AG10803 (cell line): ENCODE results near the gene SLC4A9.
A peak's percentile ranks its signal among the peaks of the same experiment; 100 is the strongest.
"Not testable (repeated sequence)": the region's sequence is repeated elsewhere in the genome, so short reads cannot be mapped to it uniquely, and the experiment has no call there.

ENCODE experiments used
- DNase-seq: peaks from one replicate; pipeline ENCODE4 v3.0.0; 2010; ENCODE audit warnings: low read depth
- H3K4me3 ChIP-seq: 2 replicates; pipeline ENCODE4 v1.5.1; 2011; ENCODE audit warnings: mild to moderate bottlenecking, low read length, control low read depth
- TF ChIP-seq, protein P1 (sequence below): conservative IDR thresholded peaks from 2 replicates; pipeline ENCODE4 v1.5.1; 2011; ENCODE audit warnings: mild to moderate bottlenecking, low read length, control low read depth, inconsistent platforms

Gene SLC4A9

DNA sequence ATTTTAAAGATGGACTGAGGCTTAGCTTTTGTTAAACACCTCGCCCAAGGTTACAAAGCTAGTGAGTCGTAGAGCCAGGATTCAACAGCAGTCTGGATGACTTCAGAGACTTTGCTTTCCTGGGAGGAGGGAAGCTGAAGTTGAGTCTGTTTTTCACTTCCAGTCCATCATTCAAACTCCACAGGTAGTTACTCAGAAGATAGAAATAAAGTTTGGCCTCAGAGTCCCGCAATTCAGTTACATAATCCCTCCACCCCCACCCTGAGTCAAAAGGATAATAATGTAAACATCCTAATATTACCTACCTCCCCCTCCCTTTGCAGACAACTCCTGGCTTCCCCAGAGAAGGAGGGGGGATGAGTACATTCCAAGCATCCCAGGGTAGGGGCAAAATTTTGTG, 21.7 kb upstream of the SLC4A9 start:
- H3K4me3 ChIP-seq = no peak overlapping the region
- DNase-seq = peak; percentile 26
- TF ChIP-seq, protein P1, sequence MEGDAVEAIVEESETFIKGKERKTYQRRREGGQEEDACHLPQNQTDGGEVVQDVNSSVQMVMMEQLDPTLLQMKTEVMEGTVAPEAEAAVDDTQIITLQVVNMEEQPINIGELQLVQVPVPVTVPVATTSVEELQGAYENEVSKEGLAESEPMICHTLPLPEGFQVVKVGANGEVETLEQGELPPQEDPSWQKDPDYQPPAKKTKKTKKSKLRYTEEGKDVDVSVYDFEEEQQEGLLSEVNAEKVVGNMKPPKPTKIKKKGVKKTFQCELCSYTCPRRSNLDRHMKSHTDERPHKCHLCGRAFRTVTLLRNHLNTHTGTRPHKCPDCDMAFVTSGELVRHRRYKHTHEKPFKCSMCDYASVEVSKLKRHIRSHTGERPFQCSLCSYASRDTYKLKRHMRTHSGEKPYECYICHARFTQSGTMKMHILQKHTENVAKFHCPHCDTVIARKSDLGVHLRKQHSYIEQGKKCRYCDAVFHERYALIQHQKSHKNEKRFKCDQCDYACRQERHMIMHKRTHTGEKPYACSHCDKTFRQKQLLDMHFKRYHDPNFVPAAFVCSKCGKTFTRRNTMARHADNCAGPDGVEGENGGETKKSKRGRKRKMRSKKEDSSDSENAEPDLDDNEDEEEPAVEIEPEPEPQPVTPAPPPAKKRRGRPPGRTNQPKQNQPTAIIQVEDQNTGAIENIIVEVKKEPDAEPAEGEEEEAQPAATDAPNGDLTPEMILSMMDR = no peak

DNA sequence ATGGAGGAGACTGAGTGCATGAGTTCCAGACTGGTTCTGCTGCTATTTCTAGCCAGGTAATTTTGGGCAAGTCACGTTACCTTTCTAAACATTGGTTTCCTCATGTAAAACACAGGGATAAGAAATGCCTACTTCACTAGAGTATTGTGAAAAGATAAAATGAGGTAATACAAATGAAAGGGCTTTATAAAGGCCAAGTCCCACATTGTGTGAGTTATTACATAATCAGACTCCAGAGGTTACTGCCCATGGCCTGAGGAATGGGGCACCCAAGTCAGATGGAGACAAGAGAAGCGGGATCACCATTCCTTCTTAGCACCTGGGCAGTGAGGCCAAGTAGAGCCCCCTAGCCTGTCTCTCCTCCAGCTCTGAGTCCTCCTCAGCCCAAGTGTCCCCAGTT, 21.1 kb upstream of the SLC4A9 start:
- TF ChIP-seq, protein P1 = no peak
- no peak overlapping the region for H3K4me3 ChIP-seq
- DNase-seq = no peak

DNA sequence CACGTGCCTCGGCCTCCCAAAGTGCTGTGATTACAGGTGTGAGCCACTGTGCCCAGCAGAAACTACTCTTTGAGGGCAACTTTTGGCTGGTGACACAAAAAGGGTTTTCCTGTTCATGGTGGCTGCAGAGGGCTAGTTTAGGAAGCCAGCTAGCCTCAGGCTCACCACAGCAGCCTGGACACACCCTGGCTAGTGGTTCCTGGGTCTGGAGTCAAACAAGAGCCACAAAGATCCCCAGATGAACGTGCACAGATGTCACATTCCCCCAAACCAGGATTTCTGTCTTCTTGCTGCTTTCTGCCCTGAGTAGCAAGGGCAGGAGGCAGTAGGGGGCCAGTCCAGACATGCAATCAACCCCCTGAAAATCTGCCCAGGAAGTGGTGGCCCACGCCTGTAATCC, 20.4 kb upstream of the SLC4A9 start:
- TF ChIP-seq, protein P1 = no peak
- DNase-seq = no peak
- no peak overlapping the region for H3K4me3 ChIP-seq

DNA sequence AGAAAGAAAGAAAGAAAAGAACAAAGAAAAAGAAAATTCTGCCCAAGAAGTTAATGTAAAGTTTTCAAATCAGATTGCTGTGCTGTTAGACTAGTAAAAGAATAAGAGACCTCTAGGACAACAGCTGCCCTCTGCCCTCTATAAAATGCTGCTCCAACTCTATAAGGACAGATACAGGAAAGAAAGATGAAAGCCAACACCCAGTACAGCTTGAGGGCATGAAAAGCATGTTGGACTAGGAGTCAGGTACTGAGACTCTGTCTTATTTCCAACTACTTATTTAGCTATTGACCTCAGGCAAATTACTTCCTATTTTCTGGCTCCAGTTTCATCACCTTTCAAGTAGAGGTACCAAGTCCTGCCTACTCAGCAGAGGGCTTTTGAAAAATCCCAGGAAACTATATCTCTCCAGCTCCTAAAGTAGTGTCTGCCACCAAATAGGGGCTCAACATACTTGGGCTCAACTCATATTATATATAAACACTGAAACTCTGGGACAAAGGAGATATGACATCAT, 19.3 kb upstream of the SLC4A9 start:
- no peak for DNase-seq
- TF ChIP-seq, protein P1 = no peak
- no peak overlapping the region for H3K4me3 ChIP-seq

DNA sequence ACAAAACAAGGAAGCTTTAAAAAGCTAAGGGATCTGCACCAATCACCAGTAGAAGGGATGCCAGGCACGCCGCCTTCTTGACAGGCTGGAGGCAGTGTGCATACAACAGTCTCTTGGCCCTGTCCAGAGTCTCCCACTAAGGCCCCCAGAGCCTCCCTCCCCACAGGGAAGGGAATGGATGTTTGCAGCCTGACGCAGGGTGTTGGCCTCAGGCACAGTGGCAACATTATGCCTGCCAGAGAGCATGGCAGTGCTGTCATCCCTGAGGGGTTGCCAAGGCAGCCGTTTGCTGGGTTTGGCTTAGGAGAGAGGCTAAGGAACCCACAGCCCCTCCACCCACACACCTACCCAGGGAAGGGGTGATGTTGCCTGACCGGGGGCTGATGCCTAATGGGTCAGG, 18.4 kb upstream of the SLC4A9 start:
- TF ChIP-seq, protein P1 = no peak
- no peak for DNase-seq

DNA sequence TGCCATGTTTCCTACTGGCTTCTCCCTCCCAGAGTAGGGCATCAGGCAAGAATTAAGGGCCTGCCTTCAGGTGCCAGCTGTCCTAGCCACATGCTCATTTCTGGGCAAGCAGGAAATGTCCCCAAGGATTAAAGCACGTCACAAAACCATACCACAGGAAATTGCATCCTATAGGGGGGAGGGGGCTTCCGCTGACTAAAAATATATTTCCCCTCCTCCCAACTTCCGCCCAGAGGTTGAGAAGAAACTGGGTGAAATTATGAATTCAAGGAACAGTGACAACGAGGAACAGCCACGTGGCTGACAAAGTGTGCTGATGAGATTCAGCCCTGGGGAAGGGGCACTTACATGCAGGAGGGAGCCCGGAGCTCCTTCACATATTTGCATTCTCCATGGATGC, 17.7 kb upstream of the SLC4A9 start:
- H3K4me3 ChIP-seq = no peak overlapping the region
- TF ChIP-seq, protein P1 = no peak
- DNase-seq = no peak

More for the DNA sequence above, 18.4 kb upstream of the SLC4A9 start:
- no peak overlapping the region for H3K4me3 ChIP-seq

DNA sequence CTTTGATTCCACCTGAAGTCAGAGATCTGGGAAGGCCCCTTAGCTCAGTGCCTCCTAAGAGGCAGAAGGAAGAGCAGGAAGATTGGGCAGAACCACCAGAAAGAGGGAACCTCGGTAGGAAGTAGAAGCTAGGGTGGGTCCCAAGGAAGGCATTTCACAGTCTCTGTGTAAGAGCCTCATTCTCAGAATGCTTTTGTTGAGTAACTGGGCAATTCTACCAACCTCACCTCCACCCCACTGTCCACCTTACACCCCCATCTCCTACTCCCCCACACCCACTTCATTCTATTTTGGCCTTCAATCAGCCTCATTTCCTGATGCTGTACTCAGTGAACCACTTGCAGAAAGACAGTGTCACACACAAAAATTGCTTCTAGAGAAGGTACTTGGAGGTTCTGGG, 17.1 kb upstream of the SLC4A9 start:
- H3K4me3 ChIP-seq = no peak overlapping the region
- no peak for DNase-seq
- TF ChIP-seq, protein P1 = no peak

DNA sequence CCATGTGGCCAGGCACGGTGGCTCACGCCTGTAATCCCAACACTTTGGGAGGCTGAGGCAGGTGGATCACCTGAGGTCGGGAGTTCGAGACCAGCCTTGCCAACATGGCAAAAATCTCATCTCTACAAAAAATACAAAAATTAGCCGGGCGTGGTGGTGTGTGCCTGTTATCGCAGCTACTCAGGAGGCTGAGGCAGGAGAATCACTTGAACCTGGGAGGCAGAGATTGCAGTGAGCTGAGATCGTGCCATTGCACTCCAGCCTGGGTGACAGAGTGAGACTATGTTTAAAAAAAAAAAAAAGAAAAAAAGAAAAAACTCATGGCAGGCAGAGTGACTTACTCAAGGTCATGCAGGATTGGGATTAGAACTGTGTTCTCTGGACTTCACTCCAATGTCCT, 16.1 kb upstream of the SLC4A9 start:
- H3K4me3 ChIP-seq, DNase-seq: not testable (repeated sequence)
